HG02970 (cell line): ENCODE results near the gene B3GLCT.

Experiments used
- ATAC-seq: cut with Tn5 transposase; IDR thresholded peaks from one replicate; pipeline ENCODE4 v1.9.1; 2021; ENCODE audit warnings: mild to moderate bottlenecking, moderate library complexity, moderate number of reproducible peaks; ENCODE audit not compliant: unreplicated experiment, low FRiP score

Gene B3GLCT

GRCh38 chr13:31221057-31221456, 21.3 kb downstream of the B3GLCT start:
- ATAC-seq: no peak

DNA sequence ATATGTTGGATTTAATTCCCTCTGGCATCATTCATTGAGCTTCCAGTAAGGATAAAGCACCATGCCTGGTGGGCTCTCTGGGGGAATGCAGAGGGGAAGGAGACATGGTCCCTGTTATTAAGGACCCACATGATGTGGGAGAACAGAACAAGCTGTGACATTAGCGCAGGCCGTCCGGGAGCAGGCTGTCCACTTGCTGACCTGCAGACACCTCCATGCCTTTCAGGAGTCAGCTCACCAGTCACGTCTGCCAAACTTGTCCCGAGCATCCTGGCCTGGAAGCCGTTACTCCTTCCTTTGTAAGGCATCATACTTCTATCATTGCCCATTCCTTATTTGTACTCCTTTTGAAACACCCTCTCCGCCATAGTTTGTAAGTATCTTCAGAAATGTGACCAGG, 23.4 kb downstream of the B3GLCT start:
- ATAC-seq: no peak

DNA sequence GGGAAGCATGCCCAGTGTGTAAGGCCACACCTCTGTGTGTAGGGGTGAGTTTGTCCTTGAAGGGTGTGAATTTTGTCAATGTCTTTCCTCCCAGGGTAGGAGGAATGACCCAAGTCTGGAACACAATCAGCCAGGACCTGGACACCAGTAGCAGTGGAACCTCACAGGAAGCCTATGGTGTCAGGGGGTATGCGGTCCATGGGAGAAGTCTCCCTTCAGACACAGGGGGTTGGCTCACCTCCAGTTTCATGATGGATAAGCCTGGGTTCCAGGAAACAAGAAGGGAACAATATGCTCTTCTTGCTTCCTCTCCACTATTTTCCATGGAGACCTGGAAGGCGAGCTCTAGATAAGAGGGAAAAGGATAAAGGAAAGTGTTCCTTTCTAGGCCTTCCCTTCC, 23.9 kb downstream of the B3GLCT start:
- ATAC-seq: no peak

GRCh38 chr13:31224174-31224669, 24.4 kb downstream of the B3GLCT start:
- ATAC-seq: no peak

- ATAC-seq: no peak
These were observed 25.3 kb downstream of the B3GLCT start for GRCh38 chr13:31224963-31225559.

DNA sequence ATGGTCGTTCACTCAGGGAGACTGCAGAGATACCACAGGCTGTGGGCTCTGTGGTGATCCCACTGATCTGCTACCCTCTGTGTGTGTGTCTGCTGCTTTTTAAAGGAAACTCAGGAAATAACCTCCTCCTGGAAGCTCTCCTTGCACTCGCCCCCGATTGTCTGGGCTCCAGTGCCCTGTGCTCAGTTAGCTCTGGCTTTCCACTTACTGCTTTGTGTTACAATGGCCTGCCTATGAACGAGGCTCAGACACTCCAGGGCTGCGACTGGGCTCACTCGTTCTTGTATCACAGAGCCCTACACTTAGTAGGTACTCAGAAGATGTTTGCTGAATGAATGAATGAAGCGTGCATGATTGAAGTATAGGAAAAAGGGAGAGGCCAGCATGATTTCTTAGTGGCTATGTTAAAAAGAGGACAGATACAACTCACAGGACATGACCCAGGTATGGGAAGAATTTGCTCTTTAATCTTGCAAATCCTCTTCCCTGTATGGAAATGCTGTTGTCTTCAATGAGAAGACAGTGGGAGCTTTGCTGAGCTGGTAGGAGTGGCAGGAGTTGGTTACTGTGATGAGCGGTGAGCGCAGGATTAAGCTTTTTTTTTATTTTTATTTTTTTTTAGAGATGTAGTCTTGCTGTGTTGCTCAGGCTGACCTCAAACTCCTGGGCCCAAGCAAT, 26.4 kb downstream of the B3GLCT start:
- no peak for ATAC-seq

DNA sequence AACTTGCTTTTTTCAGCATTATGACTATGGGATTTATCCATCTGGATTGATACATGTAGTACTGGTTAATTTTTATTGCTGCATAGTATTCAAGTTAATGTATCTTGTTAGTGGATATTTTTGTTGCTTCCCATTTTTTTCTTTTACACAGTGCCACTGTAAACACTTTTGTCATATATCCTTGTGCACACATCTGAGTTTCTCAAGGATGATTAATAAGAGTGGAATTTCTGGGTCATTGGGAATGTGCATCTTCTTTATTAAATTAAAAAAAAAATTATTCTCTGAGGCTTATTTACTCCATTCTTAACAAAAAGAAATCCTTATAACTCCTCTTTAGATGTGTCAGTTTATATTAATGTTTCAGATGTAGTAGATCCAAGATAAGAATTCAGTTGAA, 27.3 kb downstream of the B3GLCT start:
- no peak for ATAC-seq

GRCh38 chr13:31227870-31228269, 28.1 kb downstream of the B3GLCT start:
- no peak for ATAC-seq

DNA sequence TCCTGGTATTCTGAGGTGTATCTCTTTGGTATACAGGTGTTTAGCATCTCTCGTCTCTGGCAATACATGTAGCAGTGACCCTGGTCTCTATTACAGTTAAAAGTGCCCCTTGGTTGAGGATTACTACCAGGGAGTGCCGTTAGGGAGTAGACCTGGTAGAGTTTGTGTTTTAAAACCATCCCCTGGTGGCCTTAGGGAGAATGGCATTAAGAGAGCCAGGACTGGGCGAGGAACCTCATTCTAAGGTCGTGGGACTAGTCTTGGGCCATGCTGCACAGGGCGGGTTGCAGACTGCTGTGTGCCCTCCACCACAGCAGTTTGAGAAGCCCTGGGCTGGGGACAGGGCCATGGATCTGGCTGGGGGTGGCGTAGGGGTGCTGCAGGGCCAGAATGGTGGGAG, 35.0 kb downstream of the B3GLCT start:
- no peak for ATAC-seq

- no peak for ATAC-seq
These were observed 36.5 kb downstream of the B3GLCT start for GRCh38 chr13:31236211-31236786.

DNA sequence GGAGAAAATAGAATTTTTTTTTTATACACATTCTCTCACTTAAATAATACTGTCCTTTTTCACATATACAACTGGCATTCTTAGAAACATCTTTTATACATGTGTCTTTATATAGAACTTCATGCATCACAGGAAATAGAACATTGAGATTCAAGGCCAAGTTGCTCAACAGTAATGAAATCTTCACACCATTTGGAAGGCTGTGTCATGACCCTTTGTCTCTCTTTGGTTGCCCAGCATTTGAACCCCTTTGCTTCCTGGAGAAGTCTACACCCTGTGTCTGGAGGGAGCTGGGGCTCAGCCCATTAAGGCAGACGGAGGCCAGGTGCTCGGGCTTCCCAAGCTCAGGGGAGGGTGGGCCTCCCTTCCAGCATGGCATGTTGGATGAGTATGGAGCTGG, 41.1 kb downstream of the B3GLCT start:
- ATAC-seq: no peak

GRCh38 chr13:31242367-31242766, 42.6 kb downstream of the B3GLCT start:
- ATAC-seq: no peak

DNA sequence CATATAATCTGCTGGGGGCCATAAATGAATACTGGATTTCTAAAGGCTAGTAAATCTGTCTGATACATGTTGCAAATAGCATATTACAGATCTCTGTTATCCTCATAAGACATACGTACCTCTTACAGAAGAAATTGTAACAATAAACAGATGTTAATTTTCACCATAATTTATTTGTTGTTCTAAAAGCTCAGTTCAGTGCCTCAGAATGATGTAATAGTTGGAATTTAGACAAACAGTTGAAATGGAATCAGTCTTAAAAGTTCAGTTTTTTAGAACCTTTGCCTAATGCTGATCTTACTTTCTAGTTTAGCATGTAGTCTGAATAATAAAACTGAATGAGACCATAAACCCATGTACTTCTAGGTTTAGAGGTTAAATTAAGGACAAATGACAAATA, 43.1 kb downstream of the B3GLCT start:
- ATAC-seq: no peak

DNA sequence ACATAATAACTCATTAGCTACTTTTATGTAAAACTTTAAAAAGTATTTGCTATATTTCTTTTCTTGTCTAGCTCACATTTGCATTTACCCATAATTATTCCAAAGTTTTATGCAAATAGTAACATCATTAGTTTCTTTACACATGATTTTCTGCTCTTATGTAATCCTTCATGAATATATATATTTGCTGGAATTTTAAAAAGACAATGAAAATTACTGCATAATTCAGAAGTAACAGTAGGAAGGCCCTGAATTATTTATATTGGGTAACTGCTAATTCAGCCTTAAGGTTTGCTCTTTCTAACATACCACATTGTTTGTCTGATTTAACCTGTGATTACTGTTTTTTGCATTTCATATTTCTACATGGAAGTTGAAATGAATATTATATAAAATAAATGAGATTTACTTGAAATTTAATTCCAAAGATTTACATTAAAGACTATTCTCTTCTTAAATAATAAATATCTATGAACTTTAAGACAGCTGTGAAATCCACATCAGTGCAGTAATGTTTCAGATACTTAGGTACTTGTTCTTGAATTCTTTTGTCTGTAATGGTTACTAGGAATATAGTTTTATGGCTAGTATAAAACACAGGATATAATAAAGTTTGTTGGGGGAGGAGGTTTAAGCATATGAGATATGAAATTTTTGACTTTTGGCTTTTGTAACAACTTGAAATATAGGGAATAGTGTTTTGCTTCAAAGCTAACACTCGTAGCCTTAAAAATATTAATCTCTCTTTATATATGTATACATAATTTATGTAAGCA, 46.0 kb downstream of the B3GLCT start:
- ATAC-seq: no peak

- no peak for ATAC-seq
These were observed 47.1 kb downstream of the B3GLCT start for GRCh38 chr13:31246918-31247317.

DNA sequence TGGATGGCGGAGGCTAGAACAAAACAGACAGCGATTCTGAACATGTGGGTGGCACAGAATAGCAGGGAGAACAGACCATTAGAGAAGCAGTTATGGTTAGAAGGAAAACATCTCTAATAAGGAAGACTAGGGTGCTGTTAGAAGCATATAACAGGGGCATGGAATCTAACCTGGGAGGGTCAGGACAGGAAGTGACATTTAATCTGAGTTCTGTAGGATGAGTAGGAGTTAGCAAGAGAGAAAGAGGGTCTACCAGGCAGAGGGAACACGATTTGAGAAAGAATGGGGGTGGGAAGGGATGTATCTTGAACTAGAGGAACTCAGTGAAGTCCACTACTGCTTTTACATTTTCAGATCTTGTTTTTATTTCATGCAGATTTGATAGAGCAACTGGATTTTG, 48.6 kb downstream of the B3GLCT start:
- no peak for ATAC-seq

DNA sequence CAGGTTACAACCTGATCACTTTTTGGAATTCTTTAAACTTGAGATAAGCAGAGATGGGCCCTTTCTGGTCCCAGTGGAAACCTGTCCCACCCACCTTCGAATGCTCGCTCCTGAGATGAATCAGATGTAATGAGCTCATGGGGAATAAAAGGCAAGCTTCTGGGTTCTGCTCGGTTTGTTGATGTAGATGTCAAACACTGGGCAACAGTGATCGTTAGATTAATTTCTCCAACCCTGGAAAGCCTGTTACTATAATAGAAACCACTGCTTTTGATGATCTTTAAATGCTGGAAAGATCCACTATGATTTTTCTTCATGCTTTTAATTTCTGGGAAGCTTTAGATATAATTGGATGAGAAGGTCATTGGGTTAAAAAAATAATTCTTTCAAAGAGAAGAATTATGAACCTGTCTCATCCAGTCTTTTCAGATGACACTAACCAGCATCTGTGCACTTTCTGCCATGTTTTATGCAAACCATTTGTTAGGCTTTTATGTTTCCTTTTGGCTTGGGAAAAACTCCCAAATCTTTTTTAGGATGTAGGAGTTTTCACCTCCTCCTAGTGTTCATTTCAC, 49.3 kb downstream of the B3GLCT start:
- ATAC-seq: no peak

- no peak for ATAC-seq
These were observed 50.7 kb downstream of the B3GLCT start for GRCh38 chr13:31250435-31250834.

- ATAC-seq: no peak
These were observed 61.5 kb downstream of the B3GLCT start for GRCh38 chr13:31261241-31261640.

GRCh38 chr13:31263346-31263745, 63.6 kb downstream of the B3GLCT start:
- ATAC-seq: no peak

DNA sequence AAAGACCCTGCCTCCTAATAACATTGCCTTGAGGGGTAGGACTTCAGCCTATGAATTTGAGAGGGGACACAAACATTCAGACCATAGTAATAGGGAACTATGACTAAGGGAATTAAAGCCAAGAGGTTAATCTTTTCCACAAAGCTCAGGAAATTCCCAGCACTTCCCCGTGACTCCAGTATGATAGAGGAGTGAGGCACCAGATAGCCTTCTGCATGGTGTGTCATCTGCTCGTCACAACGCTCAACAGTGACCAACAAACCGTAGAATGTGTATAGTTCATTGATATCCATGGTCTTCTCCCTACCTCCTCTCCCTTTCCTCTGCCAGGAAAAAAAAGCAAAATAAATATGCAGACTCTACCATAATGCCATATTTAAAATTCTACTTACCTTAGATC, 64.4 kb downstream of the B3GLCT start:
- ATAC-seq: no peak
